HUDEP-2 (cell line): ENCODE measurements around the gene GLOD5.
A peak's percentile ranks its signal among the peaks of the same experiment; 100 is the strongest.

Experiments
- DNase-seq, 76 experiments: peaks; one replicate each; lab custom pipeline; 2025; ENCODE audit not compliant: unreplicated experiment in 76 of 76; lab: John Stamatoyannopoulos, UW

Gene GLOD5

DNA sequence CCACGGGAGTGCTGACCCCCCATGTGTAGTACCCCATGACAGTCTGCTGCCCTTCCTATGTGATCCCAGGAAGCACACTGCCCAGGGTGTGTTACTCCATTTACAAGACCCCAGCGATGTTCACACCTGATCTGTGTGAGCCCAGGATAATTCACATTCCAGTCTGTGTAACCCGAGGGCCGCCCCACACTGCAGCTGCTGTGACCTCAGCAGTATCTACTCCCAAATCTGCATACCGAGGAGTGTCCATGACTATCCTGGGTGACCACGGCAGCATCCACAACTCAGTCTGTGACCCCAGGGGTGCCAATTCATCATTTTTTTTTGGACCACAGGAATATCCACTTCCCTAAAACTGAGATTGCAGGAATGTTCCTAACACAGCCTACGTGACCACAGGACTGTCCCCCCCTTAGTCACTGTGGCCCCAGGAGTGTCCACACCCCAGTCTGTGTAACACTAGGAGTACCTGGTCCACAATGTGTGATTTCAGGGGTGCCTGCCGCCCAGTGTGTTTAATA lies 7.8 kb upstream of the GLOD5 start:
- DNase-seq = no peak

DNA sequence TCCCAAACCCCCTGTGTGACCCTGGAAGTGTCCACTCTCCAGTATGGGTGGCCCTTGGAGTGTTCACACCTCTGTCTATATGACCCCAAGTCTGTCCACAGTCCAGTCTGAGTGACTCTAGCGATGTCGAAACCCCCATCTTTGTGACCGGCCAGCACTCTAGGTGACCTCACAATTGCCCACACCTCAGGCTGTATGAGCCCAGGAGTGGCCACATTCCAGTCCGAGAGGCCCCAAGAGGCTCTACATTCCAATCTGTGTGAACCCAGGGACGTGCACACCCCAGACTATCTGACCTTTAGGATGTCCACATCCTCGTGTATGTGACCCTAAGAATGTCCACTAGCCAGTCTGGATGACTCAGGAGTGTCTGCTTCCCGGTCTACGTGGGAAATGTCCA lies 7.3 kb upstream of the GLOD5 start:
- DNase-seq = no peak

DNA sequence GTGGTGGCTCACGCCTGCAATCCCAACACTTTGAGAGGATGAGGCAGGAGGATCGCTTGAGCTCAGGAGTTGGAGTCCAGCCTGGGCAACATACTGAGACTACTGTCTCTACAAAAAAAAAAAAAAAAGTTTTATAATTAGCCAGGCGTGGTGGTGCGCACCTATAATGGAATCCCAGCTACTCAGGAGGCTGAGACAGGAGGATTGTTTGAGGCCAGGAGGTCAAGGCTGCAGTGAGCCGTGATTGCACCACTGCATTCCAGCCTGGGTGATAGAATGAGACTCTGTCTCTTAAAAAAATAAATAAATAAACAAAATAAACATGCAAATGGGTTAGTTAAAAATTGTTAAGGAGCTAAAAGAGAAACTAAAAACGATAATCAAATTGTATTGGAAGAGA lies 7.7 kb downstream of the GLOD5 start:
- DNase-seq = no peak

DNA sequence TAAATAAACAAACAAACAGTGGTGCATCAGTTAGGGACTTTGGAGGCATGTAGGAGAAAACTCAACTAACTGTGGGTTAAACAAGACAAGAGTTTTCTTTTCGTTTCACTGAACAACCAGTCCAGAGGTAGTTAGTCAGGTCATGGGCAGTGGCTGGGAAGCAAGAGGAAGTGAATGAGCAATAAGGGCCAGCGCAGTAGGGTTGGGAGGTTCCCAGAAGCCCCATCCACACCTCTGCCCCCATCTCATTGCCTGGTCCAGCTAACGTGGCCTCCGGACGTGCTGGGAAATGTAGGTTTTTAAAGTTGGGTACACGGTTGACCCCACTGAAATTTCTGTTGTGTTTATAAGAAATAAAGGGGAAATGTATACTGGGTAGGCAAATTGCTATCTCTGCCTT lies 8.7 kb downstream of the GLOD5 start:
- DNase-seq = no peak

DNA sequence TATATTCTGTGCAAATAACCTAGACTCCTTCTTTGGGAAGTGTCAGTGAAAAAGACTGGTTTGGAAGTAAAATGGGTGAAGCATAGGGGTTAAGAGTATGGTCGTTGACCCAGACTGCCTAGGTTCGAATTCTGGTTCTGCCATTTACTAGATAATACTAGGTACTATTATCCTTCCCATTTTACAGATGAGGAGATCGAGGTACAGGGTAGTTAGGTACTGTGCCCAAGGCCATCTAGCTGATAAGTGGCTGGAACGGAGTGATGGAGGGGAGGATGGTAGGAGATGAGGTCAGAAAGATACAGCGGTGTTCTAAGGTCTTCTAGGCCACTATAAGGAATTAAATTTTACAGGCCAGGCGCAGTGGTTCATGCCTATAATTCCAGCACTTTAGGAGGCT lies 11.1 kb downstream of the GLOD5 start:
- no peak for DNase-seq

DNA sequence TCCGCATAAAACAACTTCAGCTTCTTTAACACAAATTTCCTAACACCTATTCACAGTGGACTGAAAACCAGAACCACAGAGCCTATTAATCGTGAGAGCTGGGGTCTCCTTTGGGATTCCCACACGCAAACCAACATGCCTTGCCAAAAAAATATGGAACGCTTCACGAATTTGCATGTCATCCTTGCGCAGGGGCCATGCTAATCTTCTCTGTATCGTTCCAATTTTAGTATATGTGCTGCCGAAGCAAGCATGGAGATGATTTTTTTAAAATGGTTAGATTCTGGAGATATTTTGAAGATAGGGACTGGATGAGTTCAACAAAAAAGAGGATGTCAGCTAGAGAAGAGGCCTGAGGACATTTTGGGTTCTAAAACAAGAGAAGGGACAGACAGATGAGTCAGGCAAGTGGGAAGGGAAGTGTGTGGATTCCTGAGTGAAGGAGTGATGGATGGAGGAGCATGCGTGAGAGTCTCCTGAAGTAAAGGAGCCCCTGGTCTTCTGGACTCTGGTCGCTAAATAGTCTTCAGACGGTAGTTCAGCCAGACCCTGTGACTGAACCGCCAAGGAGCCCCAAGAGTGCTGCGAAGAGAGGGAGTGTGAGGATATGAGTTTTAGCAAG lies 15.4 kb downstream of the GLOD5 start:
- DNase-seq = no peak

DNA sequence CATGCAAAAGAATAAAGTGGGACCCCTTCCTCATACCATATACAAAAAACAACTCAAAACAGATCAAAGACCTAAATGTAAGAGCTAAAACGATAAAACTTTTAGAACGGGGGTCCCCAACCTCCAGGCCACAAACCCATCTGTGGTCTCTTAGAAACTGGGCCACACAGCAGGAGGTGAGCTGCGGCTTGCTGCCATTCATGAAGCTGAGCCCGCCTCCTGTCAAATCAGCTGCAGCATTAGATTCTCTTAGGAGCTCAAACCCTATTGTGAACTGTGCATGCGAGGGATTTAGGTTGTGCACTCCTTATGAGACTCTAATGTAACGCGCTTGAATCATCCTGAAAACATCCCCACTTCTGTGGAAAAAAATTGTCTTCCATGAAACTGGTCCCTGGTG lies 17.9 kb downstream of the GLOD5 start:
- DNase-seq = no peak

DNA sequence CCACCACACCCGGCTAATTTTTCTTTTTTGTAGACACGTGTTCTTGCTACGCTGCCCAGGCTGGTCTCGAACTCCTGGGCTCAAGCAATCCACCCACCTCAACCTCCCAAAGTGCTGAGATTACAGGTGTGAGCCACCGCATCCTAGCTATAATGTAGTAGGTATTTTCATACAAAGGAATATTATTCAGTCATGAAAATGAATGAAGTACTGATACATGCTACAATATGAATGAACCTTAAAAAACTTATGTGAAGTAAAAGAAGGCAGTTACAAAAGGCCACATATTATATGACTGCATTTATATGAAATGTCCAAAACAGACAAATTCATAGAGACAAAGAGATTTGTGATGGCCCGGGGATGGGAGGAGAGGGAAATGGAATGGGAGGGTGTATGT lies 20.2 kb downstream of the GLOD5 start:
- no peak for DNase-seq

DNA sequence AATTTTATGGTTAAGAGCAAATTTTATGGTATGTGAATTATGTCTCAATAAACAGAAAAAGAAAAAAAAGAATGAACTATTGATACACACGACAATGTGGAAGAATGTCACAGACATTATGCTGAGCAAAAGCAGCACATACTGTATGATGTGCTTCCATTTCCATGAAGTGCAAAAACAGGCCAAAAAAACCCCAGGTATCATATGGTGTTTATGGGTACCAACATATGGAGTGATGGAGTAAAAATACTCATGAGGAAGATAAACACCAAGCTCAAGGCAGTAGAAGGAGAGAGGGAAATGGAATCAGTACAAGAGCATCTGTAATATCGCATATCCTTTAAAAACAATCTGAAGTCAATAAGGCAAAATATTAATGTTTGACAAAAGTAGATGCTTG lies 20.7 kb downstream of the GLOD5 start:
- no peak for DNase-seq

DNA sequence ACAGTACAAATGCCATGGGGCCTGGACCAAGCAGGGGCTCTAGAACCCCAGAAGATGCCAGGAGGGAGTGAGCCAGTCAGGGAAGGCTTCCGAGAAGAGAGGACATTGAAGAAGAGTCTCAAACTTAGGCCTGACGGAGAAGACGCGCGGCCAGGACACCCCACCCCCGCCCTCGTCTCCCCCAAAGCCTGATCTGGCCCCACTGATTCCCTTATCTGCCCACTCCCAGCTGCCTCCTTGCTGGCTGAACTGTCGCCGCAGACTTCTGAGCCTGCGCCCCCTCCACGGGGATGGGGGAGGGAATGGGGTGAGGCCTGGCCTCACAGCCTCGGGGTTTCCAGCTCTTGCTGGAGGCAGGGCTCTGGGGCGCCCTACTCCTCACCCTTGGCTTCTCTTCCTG lies 21.2 kb downstream of the GLOD5 start:
- DNase-seq = peak in 75 of 76 experiments; percentile 7 to 91 (median 81)

DNA sequence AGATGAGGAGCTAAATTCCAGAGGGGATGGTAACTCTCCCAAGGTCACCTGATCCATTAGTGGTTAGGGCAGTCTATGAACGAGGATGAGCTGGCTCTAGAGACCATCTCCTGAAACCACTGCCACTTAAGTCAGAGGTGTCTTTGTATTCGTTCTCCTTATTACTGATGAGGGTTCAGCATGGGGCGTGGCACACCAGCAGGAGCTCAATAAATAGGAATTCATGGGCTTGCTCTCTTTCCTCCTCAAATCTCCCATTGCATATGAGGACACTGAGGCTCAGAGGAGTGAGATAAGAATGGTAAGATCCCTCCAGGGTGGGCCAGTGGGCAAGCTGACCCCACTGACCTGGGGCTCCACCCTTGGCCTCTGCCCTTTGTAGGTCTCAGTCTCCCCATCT lies 23.2 kb downstream of the GLOD5 start:
- peak in 3 of 76 experiments; percentile 2 to 20 (median 6) for DNase-seq

DNA sequence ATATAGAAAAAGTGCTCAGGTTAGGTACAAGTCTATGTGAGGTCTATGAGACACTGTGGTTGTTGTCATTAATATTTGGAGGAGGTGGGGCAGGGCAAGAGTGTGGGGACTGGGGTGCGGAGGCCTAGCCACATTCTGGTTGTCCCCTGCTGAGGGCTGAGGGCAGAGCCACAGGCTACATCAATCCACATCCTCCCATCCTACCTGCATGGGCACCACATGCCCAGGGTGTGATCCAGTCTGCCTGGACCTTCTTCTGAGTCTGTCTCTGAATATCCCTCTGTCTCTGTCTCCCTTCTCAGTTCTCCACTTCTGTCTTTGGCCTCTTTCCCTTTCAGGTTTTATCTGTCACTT lies 23.6 kb downstream of the GLOD5 start:
- peak in 6 of 76 experiments; percentile 1 to 23 (median 13) for DNase-seq

DNA sequence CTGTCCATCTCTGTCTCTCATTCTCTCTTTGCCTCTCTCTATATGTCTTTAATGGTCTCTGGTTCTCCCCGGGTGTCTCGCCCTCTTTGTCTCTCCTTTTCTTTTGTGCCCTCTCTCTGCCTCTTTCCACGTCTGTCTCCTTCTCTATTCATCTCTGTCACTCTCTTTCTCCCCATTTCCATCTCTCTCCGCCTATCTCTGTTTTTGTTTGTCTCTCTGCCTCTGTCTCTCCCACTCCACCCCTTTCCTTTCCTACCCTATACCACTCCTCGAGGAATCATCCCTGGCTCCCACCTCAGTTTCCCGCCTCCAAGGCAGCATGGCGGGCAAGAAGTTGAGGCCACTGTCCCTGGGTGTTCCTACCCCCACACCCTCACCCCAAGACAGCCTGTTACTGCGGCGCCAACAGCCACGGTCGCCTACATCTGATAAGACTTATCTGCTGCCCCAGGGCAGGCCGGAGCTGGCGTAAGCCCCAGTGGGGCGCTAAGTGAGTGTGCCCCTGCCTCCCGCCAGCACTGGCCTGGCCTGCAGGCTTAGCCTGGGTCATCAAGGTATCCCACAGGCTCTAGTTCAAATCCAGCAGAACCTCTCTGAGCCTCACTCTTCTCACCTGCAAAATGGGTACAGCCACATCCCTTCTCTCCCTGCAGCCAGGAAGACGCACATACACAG lies 24.1 kb downstream of the GLOD5 start:
- peak in 75 of 76 experiments; percentile 19 to 84 (median 70) for DNase-seq

DNA sequence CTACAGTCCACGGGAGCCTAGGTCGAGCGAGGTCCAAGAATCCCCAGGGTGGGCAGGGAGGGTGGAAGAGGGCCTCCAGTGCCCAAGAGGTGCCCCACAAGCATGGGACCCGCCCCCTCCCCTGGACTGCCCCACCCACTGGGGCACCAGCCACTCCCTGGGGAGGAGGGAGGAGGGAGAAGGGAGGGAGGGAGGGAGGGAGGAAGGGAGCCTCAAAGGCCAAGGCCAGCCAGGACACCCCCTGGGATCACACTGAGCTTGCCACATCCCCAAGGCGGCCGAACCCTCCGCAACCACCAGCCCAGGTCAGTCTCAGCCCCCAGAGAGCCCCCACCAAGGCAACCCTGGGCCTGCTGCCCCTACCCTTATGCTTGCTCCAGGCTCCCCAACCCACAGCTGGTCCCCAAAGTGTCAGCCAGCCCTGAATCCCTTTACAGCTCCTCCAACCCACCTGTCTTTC lies 24.8 kb downstream of the GLOD5 start, which contains the start of gene GATA1:
TSS of gene GATA1 (plus strand) at position 250 of the 460 bp plus-strand sequence. CDS start 4,520 bp downstream, outside the sequence.
- DNase-seq = peak in 74 of 76 experiments; percentile 8 to 87 (median 70)

DNA sequence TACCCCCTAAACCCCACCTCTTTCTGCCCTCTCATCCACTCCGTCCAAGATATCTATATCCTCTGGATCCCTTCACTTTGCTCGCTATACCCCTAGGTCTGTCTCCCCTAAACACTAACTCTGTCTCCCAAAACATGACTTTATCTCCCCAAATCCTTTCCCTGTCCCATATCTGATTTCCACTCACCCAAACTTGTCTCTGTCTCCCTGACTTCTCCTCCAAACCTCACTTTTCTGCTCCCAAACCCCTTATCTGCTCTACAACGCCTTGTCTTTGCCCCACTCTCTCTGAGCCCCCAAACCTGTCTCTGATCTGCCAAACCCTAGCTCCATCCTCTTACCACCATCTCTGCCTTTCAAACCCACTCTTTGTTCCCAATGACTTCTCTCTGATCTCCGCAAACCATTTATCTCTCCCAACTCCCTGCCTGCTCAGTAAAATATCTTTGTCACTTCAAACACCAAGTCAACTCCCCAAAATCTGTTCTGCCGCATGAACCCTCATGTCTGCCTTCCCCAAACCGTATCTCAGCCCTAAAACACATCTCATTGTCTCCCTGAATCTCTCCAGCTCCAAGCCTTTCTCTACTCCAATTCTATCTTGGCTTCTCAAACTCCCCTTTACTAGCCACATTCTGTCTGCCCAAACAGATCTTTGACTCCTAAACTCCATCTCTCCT lies 25.4 kb downstream of the GLOD5 start:
- DNase-seq = no peak

DNA sequence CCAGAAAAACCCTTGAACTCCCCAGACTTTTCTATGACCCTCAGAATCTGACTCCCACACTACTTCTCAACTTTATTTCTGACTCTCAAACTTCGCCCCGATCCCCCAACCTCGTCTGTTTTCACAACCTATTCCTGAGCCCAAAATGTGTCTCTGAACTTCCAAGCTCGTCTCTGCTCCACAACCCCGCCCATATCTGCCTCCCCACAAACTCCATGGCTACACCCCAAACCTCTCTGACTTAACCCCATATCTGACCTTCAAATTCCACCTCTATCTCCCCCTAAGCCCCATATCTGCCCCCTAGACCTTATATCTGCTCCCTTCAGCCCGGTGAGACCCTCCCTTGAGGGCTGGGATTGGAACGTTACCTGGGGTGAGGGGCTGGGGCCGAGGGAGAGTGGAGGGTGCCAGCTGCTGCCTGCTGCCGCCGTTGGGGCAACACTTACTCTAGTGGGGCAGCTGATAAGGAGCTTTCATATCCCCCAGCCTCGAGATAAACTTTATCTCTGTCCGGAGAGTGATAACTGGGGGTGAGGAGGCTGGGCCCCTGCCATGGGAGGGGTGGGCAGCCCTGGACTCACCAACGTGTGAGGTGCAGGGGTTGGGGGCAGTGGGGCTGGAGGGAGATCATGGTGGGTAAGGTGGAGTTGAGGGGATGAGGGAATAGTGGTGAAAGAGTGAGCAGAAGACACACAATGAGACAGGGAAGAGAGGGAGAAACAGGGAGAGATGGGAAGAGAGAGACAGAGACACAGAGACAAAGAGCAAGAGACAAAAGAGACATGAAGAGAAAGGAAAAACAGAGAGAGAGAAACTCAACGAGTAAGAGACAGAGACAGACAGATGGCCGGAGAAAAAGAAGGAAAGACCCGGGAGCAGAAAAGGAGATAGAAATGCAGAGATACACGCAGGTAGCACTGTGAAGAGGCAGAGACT lies 26.2 kb downstream of the GLOD5 start:
- DNase-seq = peak in 50 of 76 experiments; percentile 1 to 65 (median 28)

DNA sequence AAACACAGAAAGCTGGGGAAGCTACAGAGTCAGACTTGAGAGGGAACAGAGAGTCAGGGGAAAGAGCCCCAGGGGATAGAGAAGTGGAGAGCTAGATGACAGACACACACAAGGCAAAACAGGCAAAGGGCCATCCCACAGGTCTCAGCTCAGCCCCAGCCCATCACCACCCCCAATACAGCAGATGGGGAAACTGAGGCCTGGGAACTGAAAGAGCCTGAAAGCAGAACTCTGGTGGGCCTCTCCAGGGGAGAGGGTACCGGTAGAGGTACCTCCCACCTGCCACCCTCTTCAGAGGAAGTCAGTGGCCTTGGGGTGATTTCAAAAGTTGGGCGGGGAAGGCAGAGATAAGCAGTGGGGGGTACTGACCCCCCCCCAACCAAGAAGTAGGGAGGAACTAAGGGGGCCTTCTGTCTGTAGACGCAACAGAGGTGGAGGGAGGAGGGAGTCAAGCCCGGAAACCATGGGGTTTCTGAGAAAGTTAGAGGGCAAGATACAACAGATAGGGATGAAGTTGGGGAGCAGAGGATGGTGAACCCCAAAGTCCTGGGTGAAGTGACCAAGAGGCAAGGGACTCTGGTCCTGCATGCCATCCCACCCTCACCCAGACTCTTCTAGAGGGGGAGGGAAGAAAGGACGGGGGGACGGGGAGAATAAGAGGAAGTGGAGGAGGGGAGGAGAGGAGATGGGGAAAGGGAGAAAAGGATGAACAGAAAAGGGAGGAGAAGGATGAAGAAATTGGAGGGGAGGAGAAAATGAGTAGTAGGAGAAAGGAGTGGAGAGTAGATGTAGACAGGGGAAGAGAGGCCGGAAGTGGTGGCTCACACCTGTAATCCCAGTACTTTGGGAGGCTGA lies 28.0 kb downstream of the GLOD5 start:
- peak in 32 of 76 experiments; percentile 1 to 48 (median 18) for DNase-seq

DNA sequence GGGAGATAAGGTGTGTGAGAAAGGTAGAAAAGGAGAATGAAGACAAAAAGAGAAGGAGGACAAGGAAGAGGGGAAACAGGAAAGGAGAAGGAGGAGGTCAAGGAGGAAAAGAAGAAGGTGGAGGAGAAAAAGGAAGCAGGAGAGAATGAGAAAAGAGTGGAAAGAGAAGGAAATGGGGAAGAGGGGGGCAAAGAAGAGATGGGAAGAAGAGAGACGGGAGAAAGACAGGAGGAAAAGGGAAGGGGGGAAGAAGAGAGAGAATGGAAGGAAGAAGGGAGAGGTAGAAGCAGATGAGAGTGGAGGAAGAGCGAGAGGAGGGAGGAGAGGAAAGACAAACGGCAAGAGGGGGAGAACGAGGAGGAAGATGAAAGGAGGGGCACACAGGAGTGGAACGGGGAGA lies 28.9 kb downstream of the GLOD5 start:
- no peak for DNase-seq

DNA sequence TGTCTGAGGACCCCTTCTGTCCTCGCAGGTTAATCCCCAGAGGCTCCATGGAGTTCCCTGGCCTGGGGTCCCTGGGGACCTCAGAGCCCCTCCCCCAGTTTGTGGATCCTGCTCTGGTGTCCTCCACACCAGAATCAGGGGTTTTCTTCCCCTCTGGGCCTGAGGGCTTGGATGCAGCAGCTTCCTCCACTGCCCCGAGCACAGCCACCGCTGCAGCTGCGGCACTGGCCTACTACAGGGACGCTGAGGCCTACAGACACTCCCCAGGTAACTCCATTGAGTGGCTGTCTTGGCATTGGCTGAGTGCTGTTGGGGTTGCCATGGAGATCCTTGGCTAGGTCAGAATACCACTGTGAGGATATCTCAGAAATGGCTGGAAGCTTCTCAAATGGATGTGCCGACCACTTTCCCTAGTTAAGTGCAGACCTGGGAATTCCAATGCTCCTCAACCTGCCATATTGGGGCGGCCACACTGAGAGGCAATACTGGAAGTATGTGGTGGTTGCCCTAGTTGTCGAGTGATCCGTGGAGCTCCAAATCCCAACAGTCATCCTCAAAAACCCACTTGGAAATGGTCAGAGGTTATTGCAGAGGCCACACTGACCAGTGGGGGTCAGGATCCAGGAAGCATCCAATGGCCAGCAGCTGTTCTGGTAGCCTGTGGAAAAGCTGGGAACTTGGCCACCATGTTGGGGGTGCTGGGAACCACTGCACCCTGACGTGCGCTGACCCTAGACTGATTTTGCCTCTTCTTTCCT lies 29.7 kb downstream of the GLOD5 start:
- DNase-seq = no peak
